ENCODE data around the gene ZNF629. TPM values are rescaled to one million over a fixed set of nuclear protein-coding genes. Genes with fewer than 3 reads are reported as not detected.

Gene ZNF629
- total and polyA plus RNA-seq, 2 experiments from 2014 or later: 7.7 to 15.6 TPM

DNA sequence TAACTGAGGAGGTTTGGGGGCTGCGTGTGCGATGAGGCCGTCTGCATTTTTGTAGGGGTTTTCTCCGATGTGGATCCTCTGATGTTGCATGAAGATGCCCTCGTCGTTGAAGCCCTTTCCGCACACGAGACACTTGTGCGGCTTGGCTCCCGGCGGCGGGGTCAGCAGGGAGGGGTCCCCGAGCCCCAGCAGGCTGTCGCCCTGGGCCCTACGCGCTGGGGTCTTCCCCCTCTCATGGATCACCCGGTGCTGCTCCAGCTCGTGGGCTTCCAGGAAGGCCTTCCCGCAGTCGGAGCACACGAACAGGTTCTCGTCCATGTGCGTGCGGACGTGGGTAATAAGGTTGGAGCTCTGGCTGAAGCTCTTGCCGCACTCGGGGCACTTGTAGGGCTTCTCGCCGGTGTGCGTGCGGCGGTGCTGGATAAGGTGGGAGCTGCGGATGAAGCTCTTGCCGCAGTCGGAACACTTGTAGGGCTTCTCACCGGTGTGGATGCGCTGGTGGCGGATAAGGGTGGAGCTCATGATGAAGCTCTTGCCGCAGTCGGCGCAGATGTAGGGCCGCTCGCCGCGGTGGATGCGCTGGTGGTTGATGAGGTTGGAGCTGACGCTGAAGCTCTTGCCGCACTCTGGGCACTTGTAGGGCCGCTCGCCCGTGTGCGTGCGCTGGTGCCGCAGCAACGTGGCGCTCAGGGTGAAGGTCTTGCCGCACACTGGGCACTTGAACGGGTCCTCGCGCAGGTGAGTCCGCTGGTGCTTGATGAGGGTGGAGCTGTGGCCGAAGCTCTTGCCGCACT lies 4.3 kb downstream of the ZNF629 start:
- Histone ChIP-seq H3K4me1 (ENCODE audit: insufficient read depth) (peaks cover 10% of the 10 kb centered on the region), H3K9me3 (ENCODE audit: low read depth) (no peaks in the 10 kb centered on the region), H3K27ac (no peak overlapping the region), H3K27me3 (no peaks in the 10 kb centered on the region), H4K20me1 (ENCODE audit: insufficient read depth, poor library complexity, severe bottlenecking) (peaks cover 6% of the 10 kb centered on the region), H3K36me3 (replicated peaks; ENCODE audit: insufficient read depth, low read depth) (no peaks in the 10 kb centered on the region), H3K9me2 (replicated peaks; ENCODE audit: insufficient read depth) (no peaks in the 10 kb centered on the region), H3K4me3 (no peak overlapping the region), H2AFZ (no peak overlapping the region), H3K79me2 (peaks cover 51% of the 10 kb centered on the region), H3K4me2 (no peak overlapping the region)
- TF ChIP-seq EZH2 (IDR thresholded peaks at IDR 0.05; ENCODE audit: borderline replicate concordance) (no peak), EZH2phosphoT487 (IDR thresholded peaks at IDR 0.05; ENCODE audit: low read depth, severe bottlenecking, unreplicated experiment) (no peak), CTCF (IDR thresholded peaks at IDR 0.05; ENCODE audit: poor library complexity) (no peak)
- 98% methylated on average over 58 of the region's 63 CpGs for WGBS (ENCODE audit: low lambda C conversion rate, missing lambda C conversion rate)
- DNase-seq (ENCODE audit: low spot score): no peak

DNA sequence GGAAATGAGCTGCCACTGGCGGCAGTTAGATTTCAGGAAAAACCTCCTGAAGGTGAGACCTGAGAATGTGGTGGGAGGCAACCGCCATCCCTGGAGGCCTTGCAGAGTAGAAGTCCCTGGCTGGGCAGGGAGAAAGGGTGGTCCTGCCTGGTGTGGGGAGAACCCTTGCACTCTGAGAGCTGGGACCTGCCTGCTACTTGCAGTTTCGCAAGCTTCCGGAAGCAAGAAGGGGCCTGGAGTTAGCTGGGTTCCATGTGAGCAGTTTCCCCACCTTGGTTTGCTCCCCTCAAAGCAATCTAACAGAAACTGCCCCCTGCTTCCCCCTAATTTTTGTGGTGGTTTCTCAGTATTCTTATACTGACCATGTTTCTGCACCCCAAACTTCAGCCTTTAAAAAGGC lies 6.5 kb downstream of the ZNF629 start:
- Histone ChIP-seq H3K27ac (no peak overlapping the region), H3K36me3 (replicated peaks; ENCODE audit: insufficient read depth, low read depth) (no peaks in the 10 kb centered on the region), H3K4me2 (no peak overlapping the region), H3K79me2 (peaks cover 40% of the 10 kb centered on the region), H3K4me3 (no peak overlapping the region), H3K27me3 (no peaks in the 10 kb centered on the region), H3K9me2 (replicated peaks; ENCODE audit: insufficient read depth) (no peaks in the 10 kb centered on the region), H2AFZ (no peak overlapping the region), H3K9me3 (ENCODE audit: low read depth) (no peaks in the 10 kb centered on the region), H3K4me1 (ENCODE audit: insufficient read depth) (peaks cover 18% of the 10 kb centered on the region), H4K20me1 (ENCODE audit: insufficient read depth, poor library complexity, severe bottlenecking) (peaks cover 5% of the 10 kb centered on the region)
- DNase-seq (ENCODE audit: low spot score): no peak
- TF ChIP-seq EZH2 (IDR thresholded peaks at IDR 0.05; ENCODE audit: borderline replicate concordance): no peak
- no peak for TF ChIP-seq CTCF (IDR thresholded peaks at IDR 0.05; ENCODE audit: poor library complexity)
- TF ChIP-seq EZH2phosphoT487 (IDR thresholded peaks at IDR 0.05; ENCODE audit: low read depth, severe bottlenecking, unreplicated experiment): no peak
- 95% methylated on average over 4 of the region's 4 CpGs for WGBS (ENCODE audit: low lambda C conversion rate, missing lambda C conversion rate)

GRCh38 chr16:30780021-30780420 lies 7.0 kb downstream of the ZNF629 start:
- Histone ChIP-seq H3K27ac (no peak overlapping the region), H3K4me1 (ENCODE audit: insufficient read depth) (peaks cover 17% of the 10 kb centered on the region), H4K20me1 (ENCODE audit: insufficient read depth, poor library complexity, severe bottlenecking) (peaks cover 3% of the 10 kb centered on the region), H3K9me2 (replicated peaks; ENCODE audit: insufficient read depth) (no peaks in the 10 kb centered on the region), H3K27me3 (no peaks in the 10 kb centered on the region), H3K79me2 (peaks cover 34% of the 10 kb centered on the region), H2AFZ (no peak overlapping the region), H3K36me3 (replicated peaks; ENCODE audit: insufficient read depth, low read depth) (no peaks in the 10 kb centered on the region), H3K4me2 (no peak overlapping the region), H3K4me3 (no peak overlapping the region), H3K9me3 (ENCODE audit: low read depth) (no peaks in the 10 kb centered on the region)
- no peak for DNase-seq (ENCODE audit: low spot score)
- no peak for TF ChIP-seq EZH2phosphoT487 (IDR thresholded peaks at IDR 0.05; ENCODE audit: low read depth, severe bottlenecking, unreplicated experiment)
- WGBS (ENCODE audit: low lambda C conversion rate, missing lambda C conversion rate): 97% methylated on average over 3 of the region's 3 CpGs

DNA sequence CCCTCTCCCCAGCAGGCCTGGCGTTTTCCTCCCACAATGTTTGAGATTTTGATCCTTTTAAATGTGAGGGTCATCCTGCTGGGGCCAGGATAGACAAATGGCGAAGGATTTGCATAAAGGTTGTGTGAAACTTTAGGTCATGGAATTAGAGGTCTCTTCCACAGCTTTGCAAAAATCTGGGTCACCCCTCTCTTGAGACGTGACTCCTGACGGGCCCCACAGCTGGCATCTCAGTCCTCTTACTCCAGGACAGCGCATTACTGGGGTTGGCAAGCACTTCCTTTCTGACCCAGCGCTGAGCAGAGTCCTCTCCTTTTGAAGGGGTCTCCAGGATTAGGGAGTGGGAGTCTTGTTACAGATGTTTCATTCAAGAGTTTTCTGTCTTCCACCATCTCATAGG lies 7.4 kb downstream of the ZNF629 start:
- peaks cover 30% of the 10 kb centered on the region for H3K79me2 ChIP-seq
- no peaks in the 10 kb centered on the region for H3K36me3 ChIP-seq (replicated peaks; ENCODE audit: insufficient read depth, low read depth)
- H3K27me3 ChIP-seq: no peaks in the 10 kb centered on the region
- no peak for DNase-seq (ENCODE audit: low spot score)
- H3K4me1 ChIP-seq (ENCODE audit: insufficient read depth): peaks cover 19% of the 10 kb centered on the region
- H2AFZ ChIP-seq: no peak overlapping the region
- no peak overlapping the region for H3K4me3 ChIP-seq
- no peaks in the 10 kb centered on the region for H3K9me2 ChIP-seq (replicated peaks; ENCODE audit: insufficient read depth)
- no peak for TF ChIP-seq EZH2phosphoT487 (IDR thresholded peaks at IDR 0.05; ENCODE audit: low read depth, severe bottlenecking, unreplicated experiment)
- no peak for TF ChIP-seq CTCF (IDR thresholded peaks at IDR 0.05; ENCODE audit: poor library complexity)
- no peaks in the 10 kb centered on the region for H3K9me3 ChIP-seq (ENCODE audit: low read depth)
- WGBS (ENCODE audit: low lambda C conversion rate, missing lambda C conversion rate): 95% methylated on average over 6 of the region's 6 CpGs
- H3K27ac ChIP-seq: no peak overlapping the region
- H4K20me1 ChIP-seq (ENCODE audit: insufficient read depth, poor library complexity, severe bottlenecking): peaks cover under 1% of the 10 kb centered on the region
- no peak overlapping the region for H3K4me2 ChIP-seq
